ENCODE data around the gene BCL2L1. TPM values are rescaled to one million over a fixed set of nuclear protein-coding genes. Genes with fewer than 3 reads are reported as not detected.

BCL2L1 gene
- total RNA-seq, 2 donors from 2014 or later, result 60.3 to 89.5 TPM

- H3K36me3 ChIP-seq (ENCODE audit: control insufficient read depth, insufficient read depth, low read length), result peaks cover 40% of the 10 kb centered on the region
- peaks cover 52% of the 10 kb centered on the region for H3K36me3 Mint-ChIP-seq (ENCODE audit: low read depth)
- H3K27ac Mint-ChIP-seq, result no peak overlapping the region
- 89 to 95% methylated on average over 2 to 3 of the region's 3 CpGs for WGBS, 2 experiments (ENCODE audit: insufficient coverage in 1 of 2, insufficient read length in 1 of 2)
- no peak overlapping the region for H3K4me3 Mint-ChIP-seq
- no peaks in the 10 kb centered on the region for H3K27me3 Mint-ChIP-seq (ENCODE audit: insufficient read depth)
- H3K4me1 ChIP-seq (ENCODE audit: control insufficient read depth, insufficient read depth, low read length), result peaks cover 13% of the 10 kb centered on the region
- H3K27me3 ChIP-seq (ENCODE audit: control insufficient read depth, insufficient read depth, low read length, poor library complexity, severe bottlenecking), result no peaks in the 10 kb centered on the region
- no peak for TF ChIP-seq CTCF (conservative IDR thresholded peaks at IDR 0.05)
- H3K27ac ChIP-seq (ENCODE audit: low read depth, low read length), result no peak overlapping the region
- no peak overlapping the region for H3K9ac ChIP-seq (ENCODE audit: extremely low read depth, low read length, poor library complexity, severe bottlenecking)
- H3K9me3 ChIP-seq (ENCODE audit: control insufficient read depth, low read length), result no peaks in the 10 kb centered on the region
- H3K4me1 Mint-ChIP-seq, result peaks cover 41% of the 10 kb centered on the region
- no peak for DNase-seq
- H3K9me3 Mint-ChIP-seq, result no peaks in the 10 kb centered on the region
- no peak overlapping the region for H3K4me3 ChIP-seq (ENCODE audit: low read length)
Observed at GRCh38 chr20:31681769-31682168, 40.9 kb downstream of the BCL2L1 start.

DNA sequence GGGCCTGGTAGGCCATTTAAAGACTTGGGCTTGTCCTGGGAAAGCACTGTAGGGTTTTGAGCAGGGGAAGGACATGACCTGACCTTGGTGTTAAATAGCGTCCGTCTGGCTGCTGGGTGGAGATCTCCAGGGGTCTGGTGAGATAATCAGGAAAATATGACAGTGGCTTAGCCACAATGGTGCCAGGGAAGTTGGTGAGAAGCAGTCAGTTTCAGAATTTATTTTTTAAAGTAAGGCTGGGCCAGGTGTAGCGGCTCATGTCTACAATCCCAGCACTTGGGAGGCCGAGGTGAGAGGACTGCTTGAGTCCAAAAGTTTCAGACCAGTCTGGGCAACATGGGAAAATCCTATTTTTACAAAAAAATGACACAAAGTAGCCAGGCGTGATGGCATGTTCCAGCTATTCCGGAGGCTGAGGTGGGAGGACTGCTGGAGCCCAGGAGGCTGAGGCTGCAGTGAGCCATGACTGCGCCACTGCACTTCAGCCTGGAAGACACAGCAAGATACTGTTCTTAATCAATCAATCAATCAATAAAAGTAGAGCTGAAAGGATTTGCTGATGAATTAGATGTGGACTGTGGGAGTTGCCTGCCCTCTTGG is 41.4 kb downstream of the BCL2L1 start:
- WGBS, 2 experiments (ENCODE audit: insufficient coverage in 1 of 2, insufficient read length in 1 of 2), result 95 to 97% methylated on average over 3 to 7 of the region's 7 CpGs

DNA sequence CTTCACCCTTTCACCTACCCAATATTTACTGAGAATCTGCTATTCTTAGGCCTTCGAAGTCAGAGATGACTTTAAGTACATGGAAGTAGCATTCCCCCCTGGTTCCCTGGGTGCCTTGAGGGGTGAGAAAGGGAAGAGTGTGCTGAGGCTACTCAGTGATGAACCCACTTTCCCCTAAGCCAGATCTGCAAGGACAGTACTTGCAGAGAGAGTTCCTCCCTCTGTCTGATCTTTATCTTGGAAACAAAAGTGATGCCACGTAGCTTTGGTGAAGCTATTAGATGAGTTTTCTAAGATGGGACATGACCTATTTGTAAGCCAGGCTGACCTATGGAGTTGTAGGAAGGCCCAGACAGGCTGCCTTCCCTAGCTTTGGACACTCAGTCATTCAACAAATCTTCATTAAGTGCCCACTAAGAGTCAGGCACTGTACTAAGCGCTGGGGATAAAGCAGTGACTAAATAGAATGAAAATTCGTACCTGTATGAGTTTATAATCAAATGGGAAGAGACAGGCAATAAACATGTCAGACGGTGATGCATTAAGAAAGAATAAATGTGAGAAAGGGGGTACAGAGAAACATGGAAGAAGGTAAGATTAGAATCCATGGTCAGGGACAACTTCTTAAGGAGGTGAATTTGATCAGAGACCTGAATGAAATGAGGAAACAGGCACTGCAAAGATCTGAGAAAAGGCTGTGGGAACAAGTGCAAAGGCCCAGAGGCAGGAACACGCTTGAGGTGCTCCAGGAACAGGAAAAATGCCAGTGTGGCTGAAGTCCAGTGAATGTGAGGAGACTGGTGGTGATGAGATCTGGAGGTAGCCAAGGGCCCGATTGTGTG is 42.2 kb downstream of the BCL2L1 start:
- peaks cover 20% of the 10 kb centered on the region for H3K4me1 ChIP-seq (ENCODE audit: control insufficient read depth, insufficient read depth, low read length)
- no peak overlapping the region for H3K9ac ChIP-seq (ENCODE audit: extremely low read depth, low read length, poor library complexity, severe bottlenecking)
- peaks cover 46% of the 10 kb centered on the region for H3K36me3 Mint-ChIP-seq (ENCODE audit: low read depth)
- H3K36me3 ChIP-seq (ENCODE audit: control insufficient read depth, insufficient read depth, low read length), result peaks cover 36% of the 10 kb centered on the region
- no peak overlapping the region for H3K27ac Mint-ChIP-seq
- peaks cover 44% of the 10 kb centered on the region for H3K4me1 Mint-ChIP-seq
- H3K4me3 Mint-ChIP-seq, result no peak overlapping the region
- no peak for TF ChIP-seq CTCF (conservative IDR thresholded peaks at IDR 0.05)
- H3K9me3 ChIP-seq (ENCODE audit: control insufficient read depth, low read length), result no peaks in the 10 kb centered on the region
- WGBS, 2 experiments (ENCODE audit: insufficient coverage in 1 of 2, insufficient read length in 1 of 2), result 91 to 96% methylated on average over 5 to 7 of the region's 7 CpGs
- no peaks in the 10 kb centered on the region for H3K27me3 Mint-ChIP-seq (ENCODE audit: insufficient read depth)
- no peaks in the 10 kb centered on the region for H3K9me3 Mint-ChIP-seq
- no peak for DNase-seq
- no peaks in the 10 kb centered on the region for H3K27me3 ChIP-seq (ENCODE audit: control insufficient read depth, insufficient read depth, low read length, poor library complexity, severe bottlenecking)
- no peak overlapping the region for H3K4me3 ChIP-seq (ENCODE audit: low read length)
- H3K27ac ChIP-seq (ENCODE audit: low read depth, low read length), result no peak overlapping the region

More for the DNA sequence above, 41.4 kb downstream of the BCL2L1 start:
- Mint-ChIP-seq H3K4me3 (no peak overlapping the region), H3K4me1 (peaks cover 43% of the 10 kb centered on the region), H3K9me3 (no peaks in the 10 kb centered on the region), H3K27me3 (ENCODE audit: insufficient read depth) (no peaks in the 10 kb centered on the region), H3K36me3 (ENCODE audit: low read depth) (peaks cover 50% of the 10 kb centered on the region), H3K27ac (no peak overlapping the region)
- H3K9ac ChIP-seq (ENCODE audit: extremely low read depth, low read length, poor library complexity, severe bottlenecking), result no peak overlapping the region
- H3K9me3 ChIP-seq (ENCODE audit: control insufficient read depth, low read length), result no peaks in the 10 kb centered on the region
- peaks cover 14% of the 10 kb centered on the region for H3K4me1 ChIP-seq (ENCODE audit: control insufficient read depth, insufficient read depth, low read length)
- no peak overlapping the region for H3K4me3 ChIP-seq (ENCODE audit: low read length)
- no peak for DNase-seq
- H3K27ac ChIP-seq (ENCODE audit: low read depth, low read length), result no peak overlapping the region
- H3K27me3 ChIP-seq (ENCODE audit: control insufficient read depth, insufficient read depth, low read length, poor library complexity, severe bottlenecking), result no peaks in the 10 kb centered on the region
- H3K36me3 ChIP-seq (ENCODE audit: control insufficient read depth, insufficient read depth, low read length), result peaks cover 40% of the 10 kb centered on the region
- no peak for TF ChIP-seq CTCF (conservative IDR thresholded peaks at IDR 0.05)

All from endodermal cell (in vitro differentiated cells).